ENCODE data around the gene PPM1N.

The PPM1N gene

GRCh38 chr19:45471111-45471930 lies 26.9 kb upstream of the PPM1N start:
- peak; percentile 53 for DNase-seq

- peak; percentile 51 for DNase-seq
These were observed 26.2 kb upstream of the PPM1N start for GRCh38 chr19:45471931-45472562.

- peak; percentile 76 for DNase-seq
These were observed 25.5 kb upstream of the PPM1N start for GRCh38 chr19:45472563-45473366.

GRCh38 chr19:45473367-45473681 lies 24.9 kb upstream of the PPM1N start:
- no peak for DNase-seq

- peak; percentile 83 for DNase-seq
These were observed 24.3 kb upstream of the PPM1N start for GRCh38 chr19:45473682-45474605.

GRCh38 chr19:45474606-45475521 lies 23.4 kb upstream of the PPM1N start:
- DNase-seq: peak; percentile 87

- peak; percentile 83 for DNase-seq
These were observed 22.5 kb upstream of the PPM1N start for GRCh38 chr19:45475537-45476291.

- DNase-seq: peak; percentile 72
These were observed 21.9 kb upstream of the PPM1N start for GRCh38 chr19:45476304-45476703.

GRCh38 chr19:45477186-45477585 lies 21.1 kb upstream of the PPM1N start:
- peak; percentile 45 for DNase-seq

GRCh38 chr19:45477713-45478453 lies 20.4 kb upstream of the PPM1N start:
- DNase-seq: peak; percentile 32

- peak; percentile 88 for DNase-seq
These were observed 19.6 kb upstream of the PPM1N start for GRCh38 chr19:45478454-45479238.

- DNase-seq: no peak
These were observed 15.2 kb upstream of the PPM1N start for GRCh38 chr19:45483033-45483432.

GRCh38 chr19:45484273-45484945 lies 13.8 kb upstream of the PPM1N start:
- DNase-seq: no peak

- DNase-seq: peak; percentile 94
These were observed 12.8 kb upstream of the PPM1N start for GRCh38 chr19:45485305-45486077.

- no peak for DNase-seq
These were observed 9.5 kb upstream of the PPM1N start for GRCh38 chr19:45488708-45489107.

GRCh38 chr19:45489216-45489855 lies 8.9 kb upstream of the PPM1N start:
- DNase-seq: no peak

GRCh38 chr19:45492137-45492626 lies 6.1 kb upstream of the PPM1N start:
- no peak for DNase-seq

All from CD4-positive, alpha-beta T cell treated with Interferon gamma for 1 hour (primary cell).